GM11168 (cell line): ENCODE measurements around the gene KCNJ6.
"Not testable (repeated sequence)": the region's sequence is repeated elsewhere in the genome, so short reads cannot be mapped to it uniquely, and the experiment has no call there.

Experiments used
- in situ Hi-C: fragments of 300-500 bp; cut with MboI; formaldehyde crosslinking; loops from one replicate; pipeline ENCODE4 v1.12.0; 2022; ENCODE audit warnings: low sequenced_read_pairs; ENCODE audit not compliant: unreplicated experiment

Gene KCNJ6

DNA sequence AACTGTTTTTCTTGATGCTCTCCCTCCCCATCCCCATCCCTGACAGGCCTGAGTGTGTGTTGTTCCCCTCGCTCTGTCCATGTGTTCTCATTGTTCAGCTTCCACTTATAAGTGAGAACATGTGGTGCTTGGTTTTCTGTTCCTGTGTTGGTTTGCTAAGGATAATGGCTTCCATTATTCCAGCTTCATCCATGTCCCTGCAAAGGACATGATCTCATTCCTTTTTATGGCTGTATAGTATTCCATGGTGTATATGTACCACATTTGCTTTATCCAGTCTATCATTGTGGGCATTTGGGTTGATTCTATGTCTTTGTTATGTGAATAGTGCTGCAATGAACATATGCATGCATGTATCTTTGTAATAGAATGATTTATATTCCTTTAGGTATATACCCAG is 254.0 kb downstream of the KCNJ6 start:
- in situ Hi-C loops = not testable (repeated sequence)

DNA sequence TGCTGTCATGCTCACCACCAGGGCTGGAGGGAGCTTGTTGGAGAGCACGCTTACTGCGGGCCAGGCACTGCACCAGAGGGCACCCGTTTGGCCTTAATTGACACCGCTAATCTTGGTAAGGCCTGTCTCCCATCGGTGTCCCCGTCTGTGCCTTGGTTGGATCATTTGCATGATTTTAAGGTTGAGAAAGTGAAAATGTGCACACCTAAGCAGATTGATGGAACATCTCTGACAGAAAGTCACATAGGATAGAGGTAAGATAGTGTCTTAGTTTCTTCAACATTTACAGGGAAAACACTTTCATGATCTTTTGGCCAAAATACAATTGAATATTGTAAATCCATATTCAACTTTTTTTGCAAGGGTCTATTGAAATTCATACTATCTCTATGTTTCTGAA is 255.5 kb downstream of the KCNJ6 start:
- in situ Hi-C loops = no loop called here

DNA sequence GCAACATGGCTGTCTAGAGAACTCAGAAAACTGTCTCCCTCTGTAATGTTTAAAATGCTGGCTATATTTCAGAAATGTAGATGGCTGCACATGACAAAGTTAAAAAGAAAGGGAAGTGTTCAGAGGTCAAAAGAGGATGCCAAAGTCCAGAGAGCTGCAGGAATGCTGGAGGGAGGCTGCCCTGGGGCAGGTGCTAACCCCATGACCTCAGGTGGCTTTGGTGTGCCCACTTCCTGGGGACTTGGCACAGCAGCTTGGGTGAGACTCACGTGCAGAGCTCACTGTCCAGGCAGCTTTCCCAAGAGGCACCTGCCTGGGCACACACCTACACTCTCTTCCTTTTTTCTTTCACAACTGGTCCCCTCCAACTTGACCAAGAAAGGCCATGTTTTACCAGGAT is 256.4 kb downstream of the KCNJ6 start:
- in situ Hi-C loops = no loop called here

DNA sequence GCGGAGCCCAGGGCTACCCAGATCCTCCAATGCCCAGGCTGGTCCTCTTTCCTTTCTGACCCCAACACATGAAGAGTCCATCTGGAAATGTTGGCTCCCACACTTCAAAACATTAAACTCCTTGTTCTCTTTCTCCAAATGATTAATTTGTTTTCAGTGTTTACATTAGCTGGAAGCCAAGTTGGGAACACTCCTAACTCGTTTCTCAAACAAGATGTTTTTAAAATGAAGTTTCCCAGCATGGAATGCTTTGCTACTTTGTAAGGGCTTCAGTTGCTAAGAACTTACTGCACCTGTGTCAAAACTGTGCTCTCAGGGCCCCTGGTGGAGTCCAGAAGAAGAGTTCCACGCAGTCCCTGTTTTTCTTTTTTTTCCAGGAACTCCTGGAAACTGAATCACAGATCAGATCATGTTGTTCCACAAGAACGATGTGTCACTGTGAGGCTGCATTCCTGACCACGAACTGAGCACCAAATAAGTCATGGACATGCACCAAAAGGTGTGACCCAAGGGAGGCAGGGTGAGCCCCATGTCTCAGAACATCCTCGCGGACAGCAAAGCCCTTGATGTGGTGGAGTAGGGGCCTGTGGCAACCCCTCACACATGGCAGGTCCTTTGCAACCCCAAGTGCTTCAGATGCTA is 257.3 kb downstream of the KCNJ6 start:
- in situ Hi-C loops = no loop called here

DNA sequence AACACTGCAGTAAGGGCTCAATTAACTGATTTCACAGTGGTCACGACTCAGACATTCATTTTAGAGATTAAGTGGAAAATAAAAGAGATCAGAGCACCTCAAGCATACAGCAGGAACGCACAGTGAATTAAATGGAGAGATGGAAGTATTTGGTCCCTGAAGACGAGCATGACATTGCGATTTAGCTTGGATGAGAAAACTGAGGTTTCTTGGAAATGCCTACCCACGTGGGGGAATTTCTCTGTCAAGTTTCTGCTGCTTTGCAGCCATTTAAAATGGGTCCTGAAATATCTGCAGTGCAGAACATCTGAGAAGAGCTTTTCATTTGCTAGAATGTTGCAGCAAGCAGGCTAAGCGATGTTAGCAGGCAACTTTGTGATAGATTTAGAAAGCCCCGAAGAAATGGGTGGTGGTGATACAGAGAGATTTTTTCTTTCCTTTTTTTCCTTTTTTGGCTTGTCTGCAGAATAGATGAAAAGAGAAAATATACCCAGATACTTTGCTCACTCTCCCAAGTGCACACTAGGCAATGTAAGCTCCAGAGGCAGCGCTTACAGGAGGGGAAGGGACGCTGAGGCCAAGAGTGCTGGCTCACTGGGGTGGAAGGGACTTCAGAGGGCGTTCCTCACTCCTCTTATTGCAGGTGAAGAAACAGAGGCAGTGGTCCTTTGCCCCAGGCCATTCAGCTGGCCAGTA is 258.0 kb downstream of the KCNJ6 start:
- in situ Hi-C loops = no loop called here

DNA sequence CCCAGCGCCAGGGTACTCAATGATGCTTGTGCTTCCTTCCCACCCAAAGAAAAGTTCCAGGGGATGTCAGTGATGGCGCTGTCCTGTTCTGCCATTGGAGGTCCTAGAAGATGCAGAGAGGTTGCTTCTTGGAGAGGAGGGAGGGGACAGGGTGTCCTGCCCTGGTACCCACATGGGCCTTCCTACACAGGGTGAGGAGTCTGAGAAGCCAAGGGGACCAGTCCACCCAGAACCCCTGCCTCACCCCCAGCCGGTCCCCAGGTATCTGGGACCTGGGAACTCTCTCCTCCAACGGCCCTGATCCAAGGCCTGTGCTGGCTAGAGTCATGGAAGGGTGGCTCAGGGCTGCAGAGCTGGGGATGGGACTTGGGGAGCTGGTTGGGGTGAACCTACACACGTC is 259.4 kb downstream of the KCNJ6 start:
- in situ Hi-C loops = no loop called here

DNA sequence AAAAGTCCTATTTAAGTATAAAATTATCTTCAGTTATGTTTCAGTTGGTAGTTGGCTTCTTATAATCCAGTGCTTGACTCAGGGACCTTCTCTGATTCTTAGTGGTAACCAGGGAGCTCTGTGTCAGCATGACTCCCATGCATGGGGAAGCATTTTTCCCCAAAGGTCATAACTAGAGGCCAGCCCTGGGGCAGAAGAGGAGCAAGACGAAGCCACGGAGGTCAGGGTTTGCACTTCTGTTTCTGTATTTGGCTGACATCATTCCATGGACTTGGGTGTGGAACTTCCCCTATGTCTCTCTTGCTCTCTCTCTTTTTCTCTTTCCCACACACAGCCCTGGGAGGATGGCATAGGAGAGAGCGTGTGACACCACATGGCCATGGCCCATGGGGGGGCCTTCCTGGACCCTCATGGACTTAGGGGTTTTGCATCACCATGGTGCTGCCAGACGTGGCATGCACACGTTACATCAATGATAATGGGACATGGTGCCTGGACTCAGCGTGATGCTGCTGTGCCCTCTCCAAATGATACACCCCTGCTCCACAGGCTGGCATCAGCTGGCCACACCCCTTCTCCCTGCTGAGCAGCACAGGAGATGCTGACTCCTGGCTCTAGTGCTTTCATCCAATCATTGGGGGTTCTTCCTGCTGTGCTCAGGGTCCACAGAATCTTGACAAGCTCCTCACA is 260.5 kb downstream of the KCNJ6 start:
- in situ Hi-C loops = no loop called here

DNA sequence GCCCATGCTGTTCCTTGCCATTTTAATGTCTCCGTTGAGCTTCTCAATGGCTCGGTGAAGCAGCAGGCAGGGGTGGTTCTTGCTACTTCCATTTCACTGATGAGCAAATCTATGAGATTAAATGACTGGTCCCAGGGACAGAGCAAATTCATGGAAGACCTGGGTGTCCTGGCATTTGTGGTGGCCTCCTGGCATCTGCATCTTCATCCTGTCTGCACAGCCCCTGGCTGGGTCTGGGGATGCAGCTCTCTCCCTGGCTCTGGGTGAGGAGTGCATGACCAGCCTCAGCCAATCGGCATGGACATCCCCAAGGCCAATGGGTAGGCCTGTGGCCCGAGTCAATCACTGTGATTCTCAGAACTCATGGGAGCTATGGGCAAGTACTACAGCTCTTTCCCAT is 261.7 kb downstream of the KCNJ6 start:
- in situ Hi-C loops = no loop called here

DNA sequence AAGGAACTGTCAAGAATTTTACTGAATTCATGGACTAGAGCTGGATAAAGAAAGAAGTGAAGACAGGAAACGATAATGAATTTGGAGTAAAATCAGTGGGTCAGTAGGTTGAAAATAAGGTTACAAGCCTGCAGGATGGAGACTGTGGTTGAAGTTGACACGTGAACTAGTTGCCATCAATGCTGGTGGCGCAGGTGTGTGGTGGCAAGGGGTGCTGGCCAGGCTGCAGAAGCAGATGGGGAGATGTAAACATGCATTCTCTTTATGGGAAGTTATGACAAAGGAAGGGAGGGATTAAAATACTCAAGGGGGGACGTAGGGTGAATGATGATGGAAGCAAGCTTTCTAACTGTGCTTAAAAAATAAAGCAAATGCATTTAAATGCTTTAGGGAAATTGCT is 263.1 kb downstream of the KCNJ6 start:
- in situ Hi-C loops = no loop called here

DNA sequence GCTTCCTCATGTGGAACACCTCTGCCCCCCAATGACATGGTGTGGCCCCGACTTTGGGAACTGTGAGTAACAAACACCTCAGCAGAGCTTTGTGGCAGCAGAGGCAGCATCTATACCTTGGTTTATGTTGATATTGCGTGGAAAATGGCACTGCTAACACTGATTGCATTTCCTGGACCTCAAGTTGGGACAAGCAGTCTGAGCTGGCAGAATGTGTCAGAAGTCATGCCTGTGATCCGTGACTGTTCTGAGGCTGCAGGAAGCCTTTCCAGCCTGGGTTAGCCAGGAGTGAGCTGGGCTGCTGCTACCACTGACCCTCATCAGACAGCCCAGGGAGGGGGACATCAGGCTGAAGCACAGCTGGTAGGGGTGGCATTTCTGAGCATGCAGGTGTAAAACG is 268.5 kb downstream of the KCNJ6 start:
- in situ Hi-C loops = no loop called here

DNA sequence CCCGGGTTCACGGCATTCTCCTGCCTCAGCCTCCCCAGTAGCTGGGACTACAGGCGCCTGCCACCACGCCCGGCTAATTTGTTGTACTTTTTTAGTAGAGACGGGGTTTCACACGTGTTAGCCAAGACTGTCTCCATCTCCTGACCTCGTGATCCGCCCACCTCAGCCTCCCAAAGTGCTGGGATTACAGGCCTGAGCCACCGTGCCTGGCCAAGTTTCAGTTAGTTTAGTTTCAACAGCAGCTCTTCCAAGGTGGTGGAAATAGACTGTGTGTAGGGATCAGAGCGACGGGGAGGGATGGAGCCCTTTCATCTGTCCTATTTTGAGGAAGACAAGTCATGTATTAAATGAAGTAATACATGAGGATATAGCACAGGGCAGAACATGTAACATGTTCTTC is 269.5 kb downstream of the KCNJ6 start:
- in situ Hi-C loops = not testable (repeated sequence)

DNA sequence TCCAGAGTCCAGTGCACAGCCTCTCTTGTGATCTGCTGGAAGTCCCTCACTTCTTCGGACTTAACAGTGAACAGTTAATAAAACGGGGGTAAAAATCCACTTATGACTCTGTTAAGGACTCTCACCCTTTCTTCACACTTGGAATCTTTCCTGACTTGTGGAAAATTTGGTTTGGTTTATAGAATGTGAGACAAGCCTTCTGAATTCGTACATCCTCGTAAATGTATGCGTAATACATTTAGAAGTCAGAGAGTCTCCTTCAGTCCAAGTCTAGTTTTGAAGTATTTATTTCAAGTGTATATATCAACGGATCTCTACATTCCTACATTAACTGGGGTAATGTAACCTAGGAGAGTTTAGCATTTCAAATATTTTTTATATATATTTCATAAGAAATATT is 270.4 kb downstream of the KCNJ6 start:
- in situ Hi-C loops = no loop called here

DNA sequence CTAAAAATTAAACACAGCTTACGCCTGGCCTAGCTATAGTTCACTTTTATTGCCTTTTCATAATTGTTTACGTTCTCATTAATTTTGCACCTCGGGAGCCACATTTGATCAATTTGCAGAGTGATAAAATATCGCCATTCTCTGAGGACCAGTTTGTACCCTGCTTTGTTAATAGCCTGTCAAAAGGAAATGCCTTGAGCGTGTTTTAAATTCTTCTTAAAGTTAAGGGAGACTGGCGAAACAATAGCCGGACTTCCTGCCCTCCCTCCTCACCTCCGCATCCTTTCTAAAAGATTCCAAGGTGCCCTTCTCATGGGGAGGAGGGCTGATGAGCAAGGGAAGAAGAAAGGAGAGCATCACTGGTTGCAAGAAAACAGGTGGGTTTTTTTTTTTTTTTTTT is 271.6 kb downstream of the KCNJ6 start:
- in situ Hi-C loops = no loop called here

DNA sequence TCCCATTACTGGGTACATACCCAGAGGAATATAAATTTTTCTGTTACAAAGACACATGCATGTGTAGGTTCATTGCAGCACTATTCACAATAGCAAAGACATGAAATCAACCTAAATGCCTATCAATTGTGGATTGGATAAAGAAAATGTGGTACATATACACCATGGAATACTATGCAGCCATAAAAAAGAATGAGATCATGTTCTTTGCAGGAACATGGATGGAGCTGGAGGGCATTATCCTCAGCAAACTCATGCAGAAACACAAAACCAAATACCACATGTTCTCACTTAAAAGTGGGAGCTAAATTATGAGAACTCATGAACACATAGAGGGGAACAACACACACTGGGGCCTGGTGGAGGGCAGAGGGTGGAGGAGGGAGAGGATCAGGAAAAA is 272.4 kb downstream of the KCNJ6 start:
- in situ Hi-C loops = not testable (repeated sequence)

DNA sequence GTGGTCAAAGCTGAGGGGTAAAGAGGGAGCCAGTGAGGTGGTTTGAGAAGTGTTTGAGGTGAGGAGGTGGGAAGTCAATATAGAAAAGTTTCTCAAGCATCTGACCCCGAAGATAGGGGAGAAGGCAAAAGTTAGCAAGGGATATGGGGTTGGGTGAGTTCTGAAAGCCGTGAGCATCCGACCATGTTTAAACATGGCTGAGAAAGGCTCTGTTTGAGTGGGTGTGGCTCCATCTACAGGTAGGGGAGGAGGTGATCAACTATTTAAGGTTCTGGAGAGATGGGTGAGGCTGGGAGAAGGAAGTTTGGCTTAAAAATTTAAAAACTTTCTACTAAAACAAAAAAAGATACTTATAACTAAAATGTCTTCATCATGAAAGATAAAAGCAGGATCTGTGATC is 273.8 kb downstream of the KCNJ6 start:
- in situ Hi-C loops = no loop called here

DNA sequence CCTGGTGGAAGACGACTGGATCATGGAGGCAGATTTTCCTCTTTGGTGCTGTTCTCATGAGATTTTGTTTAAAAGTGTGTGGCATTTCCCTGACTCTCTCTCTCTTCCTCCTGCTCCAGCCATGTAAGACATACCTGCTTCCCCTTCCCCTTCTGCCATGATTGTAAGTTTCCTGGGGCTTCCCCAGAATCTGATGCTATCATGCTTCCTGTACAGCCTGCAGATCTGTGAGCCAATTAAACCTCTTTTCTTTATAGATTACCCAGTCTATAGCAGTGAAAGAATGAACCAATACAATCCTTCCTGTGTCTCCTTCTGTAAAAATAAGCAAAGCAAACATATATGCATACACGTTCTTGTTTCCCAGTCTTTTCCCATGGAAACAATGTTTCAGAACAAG is 276.5 kb downstream of the KCNJ6 start:
- in situ Hi-C loops = no loop called here

DNA sequence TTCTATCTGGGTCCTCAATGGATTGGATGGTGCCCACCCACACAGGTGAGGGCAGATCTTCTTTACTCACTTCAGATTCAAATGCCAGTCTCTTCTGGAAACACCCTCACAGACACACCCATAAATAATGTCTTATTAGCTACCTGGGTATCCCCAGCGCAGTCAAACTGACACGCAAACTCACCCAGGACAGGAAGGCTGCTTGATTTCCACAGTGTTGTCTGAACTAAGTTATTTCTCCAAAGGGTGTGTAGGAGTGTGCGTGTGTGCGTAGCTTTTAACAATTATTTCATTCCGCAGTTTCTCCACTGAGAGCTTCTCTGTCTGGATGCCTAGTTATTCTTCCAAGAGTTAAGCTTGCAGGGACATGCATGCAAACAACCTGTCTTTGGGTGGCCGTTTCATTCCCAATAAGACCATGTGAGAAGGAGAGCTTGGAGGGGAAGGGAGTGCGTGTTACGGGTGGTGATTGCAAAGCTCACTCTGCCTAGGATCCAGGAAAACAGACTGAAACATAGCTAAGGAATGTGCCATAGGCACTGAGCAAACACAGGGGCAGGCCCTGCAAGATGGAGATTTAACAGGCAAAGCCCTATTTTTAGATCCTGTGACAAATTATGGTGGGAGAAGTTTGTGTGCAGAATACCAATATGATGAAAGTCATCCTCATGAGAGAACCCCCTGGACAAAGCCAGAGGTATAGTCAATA is 280.0 kb downstream of the KCNJ6 start:
- in situ Hi-C loops = no loop called here

DNA sequence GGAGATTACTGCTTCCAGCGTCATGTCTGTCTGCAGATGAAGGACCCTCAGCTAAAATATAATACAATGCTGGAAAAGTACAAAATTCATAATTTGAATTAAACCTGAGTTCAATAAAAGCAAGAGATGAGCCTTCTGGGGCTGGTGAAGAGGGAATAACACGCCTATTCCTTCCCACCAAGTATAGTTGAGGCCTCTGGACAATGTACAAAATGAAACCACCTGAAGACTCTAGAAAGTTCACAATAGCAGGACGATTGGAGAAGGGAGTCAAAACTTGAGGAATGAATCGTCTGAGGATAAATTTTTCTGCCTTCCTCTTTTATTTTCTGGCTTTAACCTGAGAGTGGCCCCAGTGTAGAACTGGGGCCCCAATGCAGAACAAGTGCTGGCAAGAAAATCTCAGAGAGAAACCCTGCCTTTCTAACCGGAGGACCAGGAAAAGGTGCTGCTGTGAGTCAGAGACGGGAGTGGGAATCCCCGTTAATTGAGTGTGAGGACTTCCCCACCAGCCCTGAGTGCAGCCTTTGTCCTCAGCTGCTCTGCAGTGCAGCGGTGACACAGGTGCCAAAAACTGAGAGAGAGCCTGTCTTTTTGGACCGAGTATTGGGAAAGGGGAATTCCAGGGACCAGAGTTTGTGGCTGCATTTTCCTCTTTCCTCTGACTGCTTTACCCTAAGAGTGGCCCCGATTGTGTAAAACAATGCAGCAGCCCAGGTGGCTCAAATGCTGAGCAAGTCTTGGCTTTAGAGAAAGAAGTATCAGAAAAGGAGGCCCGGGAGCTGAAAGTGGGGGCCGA is 284.7 kb downstream of the KCNJ6 start:
- in situ Hi-C loops = no loop called here

DNA sequence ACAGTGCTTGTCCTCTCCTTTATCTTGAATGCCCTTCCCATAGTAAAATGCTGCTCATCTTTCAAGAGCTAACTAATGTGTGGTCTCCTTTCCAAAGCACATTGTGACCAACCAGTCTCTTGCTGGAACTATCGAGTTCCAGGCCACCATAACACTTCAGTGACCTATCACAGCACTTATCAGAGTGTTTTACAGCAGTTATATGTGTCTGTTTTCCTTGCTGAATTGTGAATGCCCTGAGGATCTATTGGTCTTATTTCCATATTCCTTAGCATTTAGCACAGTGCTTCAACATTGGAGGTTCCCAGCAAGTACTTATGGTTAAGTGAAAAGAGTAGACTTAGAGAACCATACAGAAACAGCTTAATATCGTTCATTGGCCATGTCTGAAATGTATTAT is 285.4 kb downstream of the KCNJ6 start:
- in situ Hi-C loops = no loop called here

DNA sequence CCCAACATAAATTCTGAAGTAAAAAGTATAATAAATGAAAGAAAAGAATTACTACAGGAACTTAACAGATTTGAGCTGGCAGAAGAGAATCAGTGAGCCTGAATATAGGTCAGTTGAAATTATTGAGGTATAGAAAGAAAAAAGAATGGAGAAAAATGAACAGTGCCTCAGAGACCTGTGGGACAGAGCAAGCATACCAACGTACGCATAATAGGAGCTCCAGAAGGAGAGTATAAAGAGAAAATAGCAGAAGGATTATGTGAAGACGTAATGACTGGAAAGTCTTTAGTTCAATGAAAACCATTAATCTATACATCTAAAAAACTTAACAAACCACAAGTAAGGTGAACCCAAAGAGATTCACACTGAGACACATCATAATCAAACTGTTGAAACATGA is 287.9 kb downstream of the KCNJ6 start:
- in situ Hi-C loops = no loop called here
